Renal cortex interstitium (tissue), 11 donors: Measurements from ENCODE around the gene GABBR2. TPM values are rescaled to one million over a fixed set of nuclear protein-coding genes. Genes with fewer than 3 reads are reported as not detected.
A peak's percentile ranks its signal among the peaks of the same experiment; 100 is the strongest.
"Not testable (repeated sequence)": the region's sequence is repeated elsewhere in the genome, so short reads cannot be mapped to it uniquely, and the experiment has no call there.

Source experiments
- DNase-seq, 11 donors: peaks; one replicate each; pipeline ENCODE4 v3.0.0-alpha.2; 2013; ENCODE audit warnings: low read depth in 9 of 11, low spot score in 4 of 11; ENCODE audit errors: extremely low read depth in 1 of 11
- polyA plus RNA-seq, 3 donors: library from polyadenylated mRNA; unstranded; fragments of 120-200 nt; gene quantifications; one replicate each; pipeline ENCODE4 v1.2.1, GENCODE V29; 2013; ENCODE audit not compliant: insufficient read length in 3 of 3

GABBR2 gene
- polyA plus RNA-seq, 3 donors = 4.5 to 5.2 (median 5.0) TPM

GRCh38 chr9:98479967-98480847 lies 228.5 kb downstream of the GABBR2 start:
- DNase-seq = no peak

DNA sequence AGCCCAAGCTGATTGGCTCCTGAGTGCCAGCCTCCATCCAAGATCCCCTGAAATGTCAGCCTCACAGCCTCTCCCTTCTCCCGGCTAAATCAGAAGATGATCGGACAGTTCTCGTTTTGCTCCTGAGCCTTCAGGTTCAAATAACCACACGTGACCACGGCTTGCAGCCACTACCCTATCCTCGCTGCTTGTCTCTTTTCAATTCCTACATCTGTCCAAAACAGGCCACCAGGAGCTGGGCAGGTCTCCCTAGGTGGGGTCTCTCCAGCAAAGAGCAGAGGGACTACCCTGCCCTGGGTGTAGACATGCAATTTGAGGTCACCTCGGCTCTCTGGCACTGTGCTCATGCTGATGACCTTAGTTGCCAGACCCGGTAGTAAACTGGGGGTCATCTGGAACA lies 229.3 kb downstream of the GABBR2 start:
- DNase-seq = no peak

DNA sequence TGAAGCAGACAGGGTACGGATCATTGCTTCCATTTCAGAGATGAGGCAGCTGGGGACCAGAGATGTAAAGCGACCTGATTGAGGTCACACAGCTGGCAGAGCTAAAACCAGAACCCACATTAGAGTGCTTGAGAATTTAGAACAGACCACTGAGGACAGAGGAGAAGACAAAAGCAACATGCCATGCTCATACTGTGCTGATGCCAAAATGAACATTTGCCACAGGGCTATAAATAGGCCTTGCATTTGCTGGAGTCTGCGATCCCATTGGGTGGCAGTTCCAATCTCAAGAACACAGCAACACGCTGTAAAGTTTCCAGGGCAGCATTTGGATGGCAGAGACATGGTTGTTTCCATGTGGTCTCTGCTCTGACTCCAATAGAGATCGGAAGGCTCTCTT lies 230.9 kb downstream of the GABBR2 start:
- DNase-seq = no peak

- DNase-seq = no peak
Measured at GRCh38 chr9:98472216-98472615, 236.5 kb downstream of the GABBR2 start.

DNA sequence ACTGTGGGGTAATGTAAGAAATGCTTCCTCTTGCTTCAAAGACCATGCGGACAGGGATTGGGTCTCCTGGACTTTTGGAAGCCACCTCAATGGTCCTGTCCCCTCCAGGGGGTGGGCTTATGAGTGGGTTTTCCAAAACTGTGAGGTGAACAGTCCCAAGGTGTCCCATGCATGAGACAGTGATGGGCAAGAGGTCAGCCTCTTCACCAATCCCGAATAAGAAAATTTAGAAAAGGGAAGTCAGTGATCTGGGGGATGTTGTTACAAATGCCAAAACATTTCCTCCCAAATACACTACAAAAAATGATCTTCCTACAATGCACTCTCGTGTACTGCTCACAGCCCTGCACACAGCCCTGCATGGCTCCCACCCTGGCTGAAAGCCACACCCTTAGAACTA lies 237.6 kb downstream of the GABBR2 start:
- DNase-seq = no peak

DNA sequence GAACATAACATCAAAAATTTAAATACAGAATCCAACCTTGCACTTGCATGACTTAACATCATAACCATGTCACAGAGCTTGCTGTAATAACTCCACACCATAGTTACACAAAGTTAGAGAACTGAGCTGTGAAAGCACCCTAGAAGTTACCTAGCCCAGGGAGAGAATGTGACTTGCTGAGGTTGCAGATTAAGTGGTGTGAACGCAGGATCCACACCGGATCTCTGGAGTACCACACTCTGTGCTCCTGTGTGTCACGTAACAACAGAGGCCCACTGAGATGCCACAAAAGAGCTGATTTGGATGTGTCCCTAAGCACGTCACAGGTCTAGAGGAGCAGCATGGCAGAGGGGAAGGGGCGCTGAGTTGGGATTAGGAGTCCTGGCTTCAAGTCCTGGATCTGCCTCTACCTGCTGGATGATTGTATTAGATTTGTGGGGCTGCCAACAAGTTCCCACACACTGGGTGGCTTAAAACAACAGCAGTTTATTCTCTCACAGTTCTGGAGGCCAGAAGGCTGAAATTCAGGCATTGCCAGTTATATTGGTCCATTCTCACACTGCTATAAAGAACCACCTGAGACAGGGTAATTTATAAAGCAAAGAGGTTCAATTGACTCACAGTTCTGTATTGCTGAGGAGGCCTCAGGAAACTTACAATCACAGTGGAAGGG lies 240.0 kb downstream of the GABBR2 start:
- no peak for DNase-seq

DNA sequence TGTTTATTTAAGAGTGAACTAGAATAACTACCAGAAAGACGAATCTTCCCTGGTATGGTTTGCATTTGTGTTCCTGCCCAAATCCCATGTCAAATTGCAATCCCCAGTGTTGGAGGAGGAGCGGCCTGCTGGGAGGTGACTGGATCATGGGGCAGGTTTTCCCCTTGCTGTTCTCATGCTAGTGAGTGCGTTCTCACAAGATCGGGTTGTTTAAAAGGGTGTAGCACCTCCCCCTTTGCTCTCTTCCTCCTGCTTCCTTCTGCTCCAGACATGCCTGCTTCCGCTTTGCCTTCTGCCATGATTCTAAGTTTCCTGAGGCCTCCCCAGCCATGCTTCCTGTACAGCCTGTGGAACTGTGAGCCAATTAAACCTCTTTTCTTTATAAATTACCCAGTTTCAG lies 242.9 kb downstream of the GABBR2 start:
- DNase-seq = no peak

- not testable (repeated sequence) for DNase-seq
Measured at GRCh38 chr9:98464156-98464690, 244.5 kb downstream of the GABBR2 start.

- DNase-seq = no peak
Measured at GRCh38 chr9:98462310-98462709, 246.4 kb downstream of the GABBR2 start.

- no peak for DNase-seq
Measured at GRCh38 chr9:98460704-98461103, 248.0 kb downstream of the GABBR2 start.

GRCh38 chr9:98457726-98458370 lies 250.9 kb downstream of the GABBR2 start:
- DNase-seq = peak; percentile 29 to 75 (median 58)

DNA sequence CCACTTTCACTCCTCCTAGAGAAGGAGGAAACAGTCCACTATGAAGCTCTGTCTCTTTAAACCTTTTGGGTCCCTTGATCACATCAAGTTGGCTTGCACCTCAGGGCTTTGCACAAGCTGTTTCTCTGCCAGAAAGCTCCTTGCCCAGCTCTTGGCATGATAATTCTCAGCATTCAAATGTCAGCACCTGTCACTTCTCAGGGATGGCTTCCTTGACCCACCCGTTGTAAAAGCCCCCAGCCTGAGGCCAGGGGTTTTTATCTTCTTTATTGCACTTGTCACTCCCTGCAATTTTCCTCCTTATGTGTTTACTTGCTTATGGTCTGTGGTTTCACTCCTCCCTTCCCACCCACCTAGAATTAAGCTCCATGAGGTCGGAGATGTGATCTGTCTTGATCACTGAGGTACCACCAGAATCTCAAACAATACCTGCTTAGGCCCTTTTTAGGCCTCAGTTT lies 252.6 kb downstream of the GABBR2 start:
- DNase-seq = peak in 5 of 11 donors; percentile 3 to 25 (median 16)

DNA sequence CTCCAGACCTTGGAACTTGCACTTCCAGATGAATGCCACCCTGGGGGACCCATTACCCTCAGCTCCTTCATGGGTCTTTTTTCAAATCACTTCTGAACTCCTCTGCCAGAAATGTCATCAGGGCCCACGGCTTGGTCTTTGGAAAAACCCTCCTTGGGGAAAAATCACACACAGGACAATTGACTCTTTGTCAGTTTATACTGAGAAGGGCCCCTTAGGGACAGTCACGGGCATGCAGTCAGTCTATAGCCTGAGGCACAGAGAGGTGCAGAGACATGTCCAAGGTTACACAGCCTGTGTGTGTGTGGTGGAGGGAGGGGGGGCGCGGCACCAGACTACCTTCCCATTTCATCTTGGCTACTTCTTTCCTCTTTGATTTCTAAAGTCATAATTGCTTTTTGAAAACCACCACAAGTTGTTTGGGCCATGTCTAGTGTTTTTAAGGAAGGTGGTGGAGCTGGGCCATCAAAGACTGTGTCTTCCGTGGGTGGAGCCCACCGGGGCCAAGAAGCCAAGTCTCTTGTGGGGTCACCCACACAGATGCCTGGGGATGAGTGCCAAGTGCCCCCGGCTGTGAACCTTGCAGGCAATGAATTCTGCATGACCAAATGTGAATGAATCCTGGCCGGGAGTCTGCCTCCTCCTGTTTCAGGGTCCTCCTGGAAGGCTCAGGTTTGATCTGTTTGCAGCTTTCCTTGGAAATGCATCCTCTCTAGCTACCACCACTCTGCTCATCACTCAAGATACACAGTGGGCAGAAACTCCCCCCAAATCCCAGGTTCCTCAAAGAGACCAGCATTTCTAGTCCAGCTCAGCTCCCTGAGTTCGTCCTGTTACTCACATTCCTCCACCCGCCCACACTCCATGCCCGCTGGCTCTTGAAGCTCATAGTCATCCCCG lies 253.2 kb downstream of the GABBR2 start:
- peak in 5 of 11 donors; percentile 8 to 34 (median 12) for DNase-seq

- DNase-seq = no peak
Measured at GRCh38 chr9:98453589-98454311, 255.0 kb downstream of the GABBR2 start.

- DNase-seq = no peak
Measured at GRCh38 chr9:98451576-98451975, 257.2 kb downstream of the GABBR2 start.

- DNase-seq = no peak
Measured at GRCh38 chr9:98450496-98450895, 258.2 kb downstream of the GABBR2 start.

DNA sequence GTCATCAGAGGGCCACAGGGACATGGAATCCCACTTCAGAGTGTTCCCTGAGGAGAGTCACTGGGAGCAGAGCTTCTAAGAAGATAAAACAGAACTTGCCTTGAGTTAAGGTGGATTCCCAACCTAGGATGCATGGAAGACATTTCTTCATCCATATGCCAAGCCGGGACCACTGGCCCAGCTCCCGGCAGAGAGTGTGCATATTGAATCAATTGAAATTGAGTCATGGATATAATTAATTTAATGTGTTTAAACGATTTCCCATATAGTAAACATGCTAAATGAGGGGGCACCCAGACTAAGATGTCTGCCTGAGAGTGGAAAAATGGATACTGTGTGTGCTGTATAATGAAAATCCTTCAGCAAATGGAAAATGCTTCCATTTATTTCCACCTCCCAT lies 258.9 kb downstream of the GABBR2 start:
- DNase-seq = no peak

- no peak for DNase-seq
Measured at GRCh38 chr9:98445576-98445975, 263.2 kb downstream of the GABBR2 start.
